H9 (cell line): ENCODE data around the gene GAREM1. TPM values are rescaled to one million over a fixed set of nuclear protein-coding genes. Genes with fewer than 3 reads are reported as not detected.

ENCODE experiments used
- DNase-seq: peaks from one replicate; pipeline ENCODE4 v3.0.0-alpha.2; 2017
- H2AFZ ChIP-seq: one replicate; pipeline ENCODE4 v1.6.1; 2013; ENCODE audit warnings: mild to moderate bottlenecking, low read length, control low read depth, moderate library complexity
- H2AK5ac ChIP-seq: 2 replicates; pipeline ENCODE4 v1.6.1; 2013; ENCODE audit warnings: low read length, control low read depth, mixed read lengths; ENCODE audit not compliant: insufficient read length
- H2BK120ac ChIP-seq: one replicate; pipeline ENCODE4 v1.6.1; 2013; ENCODE audit warnings: low read depth, mild to moderate bottlenecking, low read length, control low read depth, inconsistent platforms; ENCODE audit not compliant: poor library complexity, severe bottlenecking
- H2BK12ac ChIP-seq: 2 replicates; pipeline ENCODE4 v1.6.1; 2013; ENCODE audit warnings: low read length, control low read depth, mixed read lengths, low read depth; ENCODE audit not compliant: insufficient read length
- H2BK15ac ChIP-seq: 2 replicates; pipeline ENCODE4 v1.6.1; 2013; ENCODE audit warnings: low read depth, low read length, control low read depth
- H2BK20ac ChIP-seq: one replicate; pipeline ENCODE4 v1.6.1; 2013; ENCODE audit warnings: low read depth, mild to moderate bottlenecking, low read length, control low read depth, inconsistent platforms; ENCODE audit not compliant: poor library complexity, severe bottlenecking
- H2BK5ac ChIP-seq: 2 replicates; pipeline ENCODE4 v1.6.1; 2013; ENCODE audit warnings: low read length, control low read depth, mixed read lengths; ENCODE audit not compliant: insufficient read length
- H3K14ac ChIP-seq: 2 replicates; pipeline ENCODE4 v1.6.1; 2013; ENCODE audit warnings: low read length, control low read depth; ENCODE audit not compliant: insufficient read depth
- H3K18ac ChIP-seq: 2 replicates; pipeline ENCODE4 v1.6.1; 2013; ENCODE audit warnings: low read depth, mild to moderate bottlenecking, mixed read lengths, low read length, control low read depth; ENCODE audit not compliant: insufficient read length
- H3K23ac ChIP-seq: 2 replicates; pipeline ENCODE4 v1.6.1; 2013; ENCODE audit warnings: low read length, control low read depth, mixed read lengths, low read depth; ENCODE audit not compliant: insufficient read length
- H3K23me2 ChIP-seq: 2 replicates; pipeline ENCODE4 v1.6.1; 2013; ENCODE audit warnings: low read depth, mild to moderate bottlenecking, mixed read lengths, low read length, control low read depth; ENCODE audit not compliant: insufficient read length, poor library complexity, severe bottlenecking
- H3K27ac ChIP-seq: 2 replicates; pipeline ENCODE4 v1.5.1; 2013; ENCODE audit warnings: low read length, control low read depth, mixed read lengths, low read depth; ENCODE audit not compliant: insufficient read length
- H3K27me3 ChIP-seq: 2 replicates; pipeline ENCODE4 v1.6.1; 2013; ENCODE audit warnings: low read length, control low read depth, inconsistent platforms; ENCODE audit not compliant: insufficient read depth
- H3K4ac ChIP-seq: 2 replicates; pipeline ENCODE4 v1.6.1; 2013; ENCODE audit warnings: low read depth, mild to moderate bottlenecking, control low read depth, inconsistent platforms, low read length, moderate library complexity
- H3K4me1 ChIP-seq: 2 replicates; pipeline ENCODE4 v1.6.1; 2013; ENCODE audit warnings: low read length, control low read depth, inconsistent platforms; ENCODE audit not compliant: insufficient read depth
- H3K4me2 ChIP-seq: 2 replicates; pipeline ENCODE4 v1.6.1; 2013; ENCODE audit warnings: low read length, control low read depth, mixed read lengths; ENCODE audit not compliant: insufficient read length, insufficient read depth
- H3K56ac ChIP-seq: 2 replicates; pipeline ENCODE4 v1.6.1; 2013; ENCODE audit warnings: low read depth, mild to moderate bottlenecking, mixed read lengths, low read length, control low read depth; ENCODE audit not compliant: insufficient read length
- H3K79me1 ChIP-seq: 2 replicates; pipeline ENCODE4 v1.6.1; 2013; ENCODE audit warnings: low read depth, mild to moderate bottlenecking, moderate library complexity, low read length, control low read depth, inconsistent platforms; ENCODE audit not compliant: insufficient read depth, poor library complexity, severe bottlenecking
- H3K79me2 ChIP-seq: 2 replicates; pipeline ENCODE4 v1.6.1; 2013; ENCODE audit warnings: low read length, control low read depth, inconsistent platforms; ENCODE audit not compliant: insufficient read depth
- H3K9ac ChIP-seq: 2 replicates; pipeline ENCODE4 v1.6.1; 2013; ENCODE audit warnings: low read length, control low read depth, mixed read lengths; ENCODE audit not compliant: insufficient read length; ENCODE audit errors: extremely low read depth
- H3K9me3 ChIP-seq: one replicate; pipeline ENCODE4 v1.6.1; 2013; ENCODE audit warnings: low read depth, low read length, inconsistent platforms; ENCODE audit not compliant: control insufficient read depth
- H3T11ph ChIP-seq: one replicate; pipeline ENCODE4 v1.6.1; 2013; ENCODE audit warnings: mild to moderate bottlenecking, low read length, control low read depth, inconsistent platforms
- H4K20me1 ChIP-seq: one replicate; pipeline ENCODE4 v1.6.1; 2013; ENCODE audit not compliant: control insufficient read depth, insufficient read length, insufficient read depth
- H4K5ac ChIP-seq: 2 replicates; pipeline ENCODE4 v1.6.1; 2013; ENCODE audit warnings: low read depth, mild to moderate bottlenecking, mixed read lengths, low read length, control low read depth; ENCODE audit not compliant: insufficient read length
- H4K8ac ChIP-seq: replicated peaks from 2 replicates; pipeline ENCODE4 v1.6.1; 2013; ENCODE audit warnings: low read length, control low read depth, mixed read lengths, low read depth; ENCODE audit not compliant: insufficient read length
- H4K91ac ChIP-seq: 2 replicates; pipeline ENCODE4 v1.6.1; 2013; ENCODE audit warnings: low read depth, mild to moderate bottlenecking, moderate library complexity, mixed read lengths, low read length, control low read depth; ENCODE audit not compliant: insufficient read length
- H3K27ac Mint-ChIP-seq, 3 experiments: 2 replicates in 2 of 3; 3 replicates in 1 of 3; pipeline ENCODE4 v1.8.0; 2020 to 2021; ENCODE audit warnings: mixed read lengths in 3 of 3, mild to moderate bottlenecking in 1 of 3, moderate library complexity in 1 of 3
- H3K27me3 Mint-ChIP-seq: 2 replicates; pipeline ENCODE4 v1.8.0; 2021; ENCODE audit warnings: low read depth, mild to moderate bottlenecking, moderate library complexity, mixed read lengths
- H3K36me3 Mint-ChIP-seq, 3 experiments: 2 replicates in 2 of 3; 3 replicates in 1 of 3; pipeline ENCODE4 v1.8.0; 2020 to 2021; ENCODE audit warnings: low read depth in 3 of 3, mixed read lengths in 3 of 3; ENCODE audit not compliant: insufficient read depth in 1 of 3
- H3K4me1 Mint-ChIP-seq, 2 experiments: 2 replicates each; pipeline ENCODE4 v1.8.0; 2020; ENCODE audit warnings: mixed read lengths in 2 of 2
- H3K4me3 Mint-ChIP-seq, 2 experiments: 2 replicates in 1 of 2; 3 replicates in 1 of 2; pipeline ENCODE4 v1.8.0; 2020 to 2021; ENCODE audit warnings: mild to moderate bottlenecking in 2 of 2, mixed read lengths in 2 of 2, moderate library complexity in 1 of 2
- H3K9me3 Mint-ChIP-seq, 2 experiments: 2 replicates in 1 of 2; 3 replicates in 1 of 2; pipeline ENCODE4 v1.8.0; 2020; ENCODE audit warnings: mild to moderate bottlenecking in 2 of 2, mixed read lengths in 2 of 2, moderate library complexity in 1 of 2
- WGBS: extraction: QIAGEN DNeasy Blood & Tissue Kit; methylation state at CpG from one replicate; pipeline ENCODE4 v1.1.7; 2013; ENCODE audit warnings: missing lambda C conversion rate, low lambda C conversion rate, mixed read lengths; ENCODE audit not compliant: insufficient read length; ENCODE audit errors: extremely low coverage; 5-methylcytosine and 5-hydroxymethylcytosine counted together
- total RNA-seq: library from RNA; stranded (reverse); gene quantifications from 2 replicates; pipeline ENCODE4 v1.2.1, GENCODE V29; 2021
- TF ChIP-seq, protein P1 (sequence below): fragments of 200-600 bp; sonication (generic); conservative IDR thresholded peaks from 3 replicates; pipeline ENCODE4 v1.8.0; 2021; ENCODE audit warnings: antibody characterized with exemption, mild to moderate bottlenecking

GAREM1 gene
- total RNA-seq, 1 experiment from 2014 or later: 4.4 TPM

DNA sequence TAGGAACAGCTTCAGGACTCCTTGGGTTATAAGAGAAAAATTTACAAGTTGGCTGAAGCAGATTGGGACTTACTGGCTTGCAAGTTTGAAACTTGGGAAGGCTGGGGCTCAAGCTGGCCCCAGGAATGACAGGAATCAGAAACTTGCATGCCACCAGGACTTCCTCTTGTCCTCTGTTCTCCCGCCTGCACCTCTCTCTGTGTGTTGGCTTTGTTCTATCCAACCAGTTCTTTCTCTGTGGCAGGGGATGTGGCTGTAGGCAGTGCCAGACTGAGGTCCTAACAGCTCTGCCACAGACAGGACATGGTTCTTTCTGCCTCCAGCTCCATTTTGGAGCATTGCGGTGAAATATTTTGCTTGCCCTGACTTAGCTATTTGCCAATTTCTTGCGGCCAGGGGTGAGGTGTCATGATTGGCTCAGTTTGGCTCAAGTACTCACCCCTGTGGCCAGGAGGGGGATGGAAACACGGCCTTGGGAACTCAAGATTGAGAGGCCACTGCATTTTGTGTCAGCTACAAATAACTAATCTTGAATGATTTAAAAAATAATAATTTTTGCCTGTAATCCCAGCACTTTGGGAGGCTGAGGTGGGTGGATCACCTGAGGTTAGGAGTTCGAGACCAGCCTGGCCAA, 231.9 kb downstream of the GAREM1 start:
- Histone ChIP-seq H3K79me2 (no peaks in the 10 kb centered on the region; the same call in 1 of the 2 replicates), H2BK15ac (no peak overlapping the region), H3K56ac (no peak overlapping the region), H4K91ac (no peak overlapping the region), H3K79me1 (no peaks in the 10 kb centered on the region), H2BK12ac (no peak overlapping the region), H3K4me1 (no peaks in the 10 kb centered on the region; the same call in 1 of the 2 replicates), H4K5ac (no peak overlapping the region), H3K18ac (no peak overlapping the region), H2BK20ac (no peak overlapping the region), H3K9ac (no peak overlapping the region), H2BK120ac (no peak overlapping the region), H2BK5ac (no peak overlapping the region), H3K4ac (no peak overlapping the region), H3K27ac (no peak overlapping the region), H3T11ph (no peak overlapping the region), H2AK5ac (no peak overlapping the region), H3K14ac (no peak overlapping the region), H3K23ac (no peak overlapping the region), H3K27me3 (no peaks in the 10 kb centered on the region), H3K4me2 (no peak overlapping the region), H3K9me3 (no peaks in the 10 kb centered on the region), H3K23me2 (no peaks in the 10 kb centered on the region), H4K20me1 (no peaks in the 10 kb centered on the region), H2AFZ (no peak overlapping the region), H4K8ac (no peak overlapping the region)
- WGBS: no CpG with 5 or more reads among the region's 5 CpGs
- peaks cover 38 to 41% of the 10 kb centered on the region in 2 experiments for H3K4me1 Mint-ChIP-seq
- no peaks in the 10 kb centered on the region for H3K27me3 Mint-ChIP-seq
- DNase-seq: peak; percentile 53
- TF ChIP-seq, protein P1, sequence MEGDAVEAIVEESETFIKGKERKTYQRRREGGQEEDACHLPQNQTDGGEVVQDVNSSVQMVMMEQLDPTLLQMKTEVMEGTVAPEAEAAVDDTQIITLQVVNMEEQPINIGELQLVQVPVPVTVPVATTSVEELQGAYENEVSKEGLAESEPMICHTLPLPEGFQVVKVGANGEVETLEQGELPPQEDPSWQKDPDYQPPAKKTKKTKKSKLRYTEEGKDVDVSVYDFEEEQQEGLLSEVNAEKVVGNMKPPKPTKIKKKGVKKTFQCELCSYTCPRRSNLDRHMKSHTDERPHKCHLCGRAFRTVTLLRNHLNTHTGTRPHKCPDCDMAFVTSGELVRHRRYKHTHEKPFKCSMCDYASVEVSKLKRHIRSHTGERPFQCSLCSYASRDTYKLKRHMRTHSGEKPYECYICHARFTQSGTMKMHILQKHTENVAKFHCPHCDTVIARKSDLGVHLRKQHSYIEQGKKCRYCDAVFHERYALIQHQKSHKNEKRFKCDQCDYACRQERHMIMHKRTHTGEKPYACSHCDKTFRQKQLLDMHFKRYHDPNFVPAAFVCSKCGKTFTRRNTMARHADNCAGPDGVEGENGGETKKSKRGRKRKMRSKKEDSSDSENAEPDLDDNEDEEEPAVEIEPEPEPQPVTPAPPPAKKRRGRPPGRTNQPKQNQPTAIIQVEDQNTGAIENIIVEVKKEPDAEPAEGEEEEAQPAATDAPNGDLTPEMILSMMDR: peak; percentile 46; the same call in 2 of the 3 replicates
- H3K36me3 Mint-ChIP-seq: peaks cover 3 to 11% (median 4%) of the 10 kb centered on the region in 3 experiments
- H3K27ac Mint-ChIP-seq: peak overlapping the region; percentile 42 to 86 (median 52); a peak in 4 of 7 replicates
- peaks cover 9 to 10% of the 10 kb centered on the region in 2 experiments for H3K9me3 Mint-ChIP-seq
- no peak overlapping the region for H3K4me3 Mint-ChIP-seq
